ENCODE measurements around the gene BORCS5.
"Not testable (repeated sequence)": the region's sequence is repeated elsewhere in the genome, so short reads cannot be mapped to it uniquely, and the experiment has no call there.

Gene BORCS5

DNA sequence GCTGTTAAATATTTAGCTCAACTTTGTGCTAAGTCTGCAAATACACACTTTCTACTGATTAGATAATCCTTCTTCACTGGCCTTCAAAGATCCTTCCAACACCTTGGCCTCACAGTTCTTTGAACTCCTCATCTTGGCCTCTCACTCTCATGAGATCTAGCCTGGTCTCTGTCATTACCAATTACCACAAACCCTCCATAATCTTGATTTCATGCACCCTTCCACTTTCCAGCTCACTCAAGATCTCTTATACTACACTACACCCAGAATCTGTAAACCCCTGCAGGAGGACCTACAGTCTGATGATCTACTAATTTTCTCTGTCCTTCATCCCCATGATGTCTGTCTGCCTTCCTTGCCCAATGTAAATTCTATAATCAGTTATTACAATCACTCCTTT is 134.7 kb downstream of the BORCS5 start:
- DNase-seq, result no peak

DNA sequence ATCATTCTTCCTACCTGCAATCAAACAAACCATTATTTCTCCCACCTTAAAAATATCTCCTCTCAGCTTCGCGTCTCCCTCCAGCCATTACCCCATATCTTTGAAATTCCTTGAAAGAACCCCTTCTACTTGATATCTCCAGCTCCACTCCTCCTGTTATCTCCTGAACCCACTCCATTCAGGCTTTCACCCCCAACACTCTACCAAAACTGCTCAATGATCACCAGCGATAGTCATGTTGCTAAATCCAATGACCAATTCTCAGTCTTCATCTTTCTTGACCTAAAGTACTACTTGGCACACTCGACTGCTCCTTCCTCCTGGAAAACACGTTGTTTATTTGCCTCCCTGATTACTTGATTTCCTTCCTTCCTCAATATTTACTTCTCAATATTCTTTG is 135.7 kb downstream of the BORCS5 start:
- DNase-seq, result no peak

DNA sequence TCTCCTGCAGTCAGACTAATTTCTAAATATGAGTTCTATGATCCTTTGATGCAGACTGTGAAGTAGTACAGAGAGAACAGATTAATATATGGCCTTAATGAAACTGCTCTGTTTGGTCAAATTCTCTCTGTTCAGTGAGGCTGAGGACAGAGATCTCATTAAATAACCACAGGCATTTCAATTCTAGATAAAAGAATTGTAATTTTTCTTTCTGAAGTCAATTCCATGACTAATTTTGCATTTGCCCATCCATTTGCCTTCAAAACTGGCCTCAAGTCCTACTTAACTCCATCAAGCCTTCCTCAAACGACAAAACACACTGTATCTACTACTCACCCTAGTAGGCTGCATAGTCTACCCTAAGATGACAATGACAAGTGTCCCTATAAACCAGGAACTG is 138.7 kb downstream of the BORCS5 start:
- no peak for DNase-seq

DNA sequence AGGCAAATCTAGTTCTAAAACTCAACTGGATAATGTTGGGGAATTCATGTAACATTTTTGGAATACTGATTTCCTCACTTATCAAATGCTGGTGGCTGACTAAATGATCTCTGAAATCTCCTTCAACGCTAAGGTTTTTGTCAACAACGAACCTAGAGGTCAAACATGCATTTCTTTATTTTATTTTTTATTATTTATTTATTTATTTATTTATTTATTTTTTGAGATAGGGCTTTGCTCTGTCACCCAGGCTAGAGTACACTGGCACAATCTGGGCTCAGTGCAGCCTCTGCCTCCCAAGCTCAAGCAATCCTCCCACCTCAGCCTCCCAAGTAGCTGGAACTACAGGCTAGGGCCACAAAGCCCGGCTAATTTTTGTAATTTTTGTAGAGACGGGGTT is 141.3 kb downstream of the BORCS5 start:
- DNase-seq, result no peak

DNA sequence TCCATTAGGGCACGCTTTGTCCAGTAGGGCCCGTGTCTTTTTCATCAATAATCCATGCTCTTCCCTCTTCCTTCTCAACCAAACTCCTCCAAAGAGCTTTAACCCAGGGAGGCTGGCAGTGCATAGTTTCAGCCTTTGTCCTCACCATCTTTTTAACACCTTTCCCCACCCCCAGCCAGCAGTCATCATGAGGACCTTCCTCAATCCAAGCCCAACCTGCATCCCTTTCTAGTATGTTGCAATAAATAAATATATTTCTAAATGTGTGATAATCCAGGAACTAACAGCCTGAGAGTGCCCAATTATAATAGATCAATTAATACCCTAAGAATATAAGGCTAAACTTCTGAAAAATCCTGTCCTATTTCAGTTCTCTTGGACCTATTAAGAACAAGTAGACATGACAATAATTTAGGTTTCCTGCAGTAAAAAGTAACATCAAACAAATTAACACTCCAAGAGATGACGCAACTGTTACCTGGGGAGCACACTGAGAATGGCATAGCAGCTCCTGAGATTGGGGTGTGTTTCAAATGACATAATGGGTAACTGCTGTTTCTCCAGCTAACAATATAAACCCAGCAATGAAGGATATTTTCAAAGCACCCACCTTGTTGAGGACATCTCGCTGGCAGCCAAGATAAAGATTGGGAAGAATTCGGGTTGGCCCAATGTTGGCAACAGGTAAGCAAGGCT is 143.2 kb downstream of the BORCS5 start:
- DNase-seq, result no peak

DNA sequence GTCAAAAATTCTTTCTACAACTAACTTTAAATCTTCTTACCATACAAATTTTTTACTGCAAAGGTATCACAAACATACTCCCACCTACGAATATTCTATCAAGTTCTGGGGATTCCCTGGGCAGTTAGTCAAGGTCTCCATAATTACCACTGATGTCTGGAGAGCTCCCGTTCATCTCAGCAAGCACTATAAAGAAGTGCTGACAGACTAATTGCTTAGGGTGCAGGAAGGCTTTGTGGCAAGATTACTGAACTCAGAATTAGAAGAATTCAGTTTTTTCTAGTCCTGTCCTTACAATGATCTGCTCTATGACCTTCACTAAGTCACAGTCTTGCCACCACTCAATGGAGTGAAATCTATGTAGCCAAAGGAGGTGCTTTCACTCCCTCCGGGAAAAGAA is 144.2 kb downstream of the BORCS5 start:
- no peak for DNase-seq

DNA sequence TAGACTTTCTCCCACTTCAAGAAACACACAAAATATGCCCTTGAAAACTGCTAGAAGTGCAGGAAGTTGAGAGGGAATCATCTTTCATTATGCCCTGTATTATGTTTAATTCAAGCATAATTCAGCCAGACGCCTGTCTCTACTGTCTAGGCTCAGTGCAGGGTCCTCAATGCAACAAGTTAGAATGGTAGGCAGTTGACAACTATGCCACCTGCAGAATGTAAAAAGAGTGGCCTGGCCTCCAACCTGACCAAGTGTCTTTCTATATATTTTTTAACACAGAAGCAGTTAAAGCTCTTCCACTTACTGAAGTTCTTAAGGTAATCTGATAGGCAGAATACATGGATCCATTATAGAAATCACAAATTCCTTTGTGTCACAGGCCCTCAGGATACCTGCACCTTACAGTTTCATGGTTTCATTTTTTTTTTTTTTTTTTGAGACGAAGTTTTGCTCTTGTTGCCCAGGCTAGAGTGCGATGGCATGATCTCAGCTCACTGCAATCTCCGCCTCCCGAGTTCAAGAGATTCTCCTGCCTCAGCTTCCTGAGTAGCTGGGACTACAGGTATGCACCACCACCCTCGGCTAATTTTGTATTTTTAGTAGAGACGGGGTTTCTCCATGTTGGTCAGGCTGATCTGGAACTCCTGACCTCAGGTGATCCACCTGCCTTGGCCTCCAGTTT is 145.4 kb downstream of the BORCS5 start:
- not testable (repeated sequence) for DNase-seq

DNA sequence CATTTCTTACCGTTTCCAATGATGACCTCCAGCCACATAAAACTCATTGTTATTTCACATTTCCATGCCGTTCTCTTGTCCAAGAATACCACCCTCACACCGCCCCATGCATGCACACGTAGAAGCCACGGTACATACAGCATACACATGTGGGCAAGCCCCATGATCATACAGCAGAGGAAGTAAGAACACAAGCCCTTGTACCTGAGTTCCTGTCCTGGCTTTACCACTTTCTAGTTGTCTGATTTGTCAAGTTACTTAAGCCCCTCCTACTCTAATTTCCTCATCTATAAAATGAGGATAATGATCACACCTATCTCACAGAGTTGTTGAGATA is 145.9 kb downstream of the BORCS5 start:
- DNase-seq, result no peak

DNA sequence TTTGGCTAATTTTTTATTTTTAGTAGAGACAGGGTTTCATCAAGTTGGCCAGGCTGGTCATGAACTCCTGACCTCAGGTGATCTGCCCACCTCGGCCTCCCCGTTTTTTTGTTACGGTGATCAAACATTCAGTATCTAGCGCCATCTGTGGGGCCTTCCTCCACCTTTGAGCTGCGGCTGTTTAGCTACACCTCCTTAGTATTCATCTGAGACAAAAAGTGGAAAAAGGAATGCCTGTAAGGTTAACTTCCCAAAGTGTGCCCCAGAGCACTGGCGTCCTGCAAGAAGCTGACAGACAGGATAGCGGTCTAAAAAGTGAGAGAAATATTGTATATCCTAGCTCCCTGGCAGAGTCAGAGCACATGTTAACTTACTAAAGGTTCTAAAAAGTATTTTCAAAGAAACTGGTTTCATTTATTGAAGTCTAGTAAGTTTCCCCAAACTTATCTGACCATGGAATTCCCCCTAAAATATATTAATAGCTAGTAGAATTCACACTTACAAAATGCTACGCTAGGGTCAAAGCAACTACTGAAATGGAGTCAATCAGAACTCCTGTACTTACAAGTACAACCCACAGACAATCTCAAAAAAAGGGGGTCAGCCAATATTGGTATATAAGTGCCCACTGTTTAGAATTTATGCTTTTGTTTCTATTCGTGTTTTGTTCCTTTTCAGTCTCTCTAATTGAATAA is 146.7 kb downstream of the BORCS5 start:
- no peak for DNase-seq

DNA sequence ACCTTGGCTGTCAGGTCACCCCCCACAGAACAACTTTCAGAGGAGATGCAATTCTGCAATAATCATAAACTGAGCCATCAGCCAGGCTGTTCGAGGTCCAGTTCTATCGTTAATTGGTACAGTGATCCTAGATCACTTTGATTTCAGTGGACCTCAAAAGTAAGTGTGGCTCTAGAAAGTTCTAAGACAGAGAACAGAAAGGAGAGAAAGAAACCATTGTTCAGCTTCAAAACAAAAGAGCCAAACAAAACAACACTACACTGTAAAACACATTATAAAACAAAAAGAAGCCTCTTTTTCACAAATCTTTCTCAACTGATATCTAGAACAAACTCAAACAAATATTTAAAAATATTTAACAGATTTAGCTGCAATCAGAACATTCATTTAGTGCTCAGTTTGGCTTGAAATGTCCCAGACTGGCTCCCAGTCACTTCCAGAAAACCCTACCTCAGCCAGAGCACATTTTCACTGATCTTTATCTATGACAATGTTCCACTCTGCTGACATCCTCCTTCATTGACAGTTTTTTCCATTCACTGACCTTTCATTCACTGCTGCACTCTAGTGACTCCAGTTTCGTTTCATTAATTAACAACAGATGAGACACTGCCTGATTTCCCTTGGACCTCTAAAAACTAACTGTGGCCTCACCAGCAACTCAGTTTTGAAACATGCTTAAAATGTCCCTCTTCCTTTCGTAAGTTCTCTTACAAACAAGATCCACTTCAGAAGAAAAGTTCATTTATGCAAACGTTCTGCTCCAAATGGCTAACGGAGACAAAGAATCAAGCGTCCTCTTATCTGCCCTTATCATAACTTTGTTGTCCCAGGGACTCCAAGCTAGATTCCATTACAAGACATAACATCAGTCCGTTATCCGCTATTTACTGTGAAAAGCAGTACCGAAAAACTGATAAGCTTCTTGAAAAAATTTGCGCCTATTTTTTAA is 148.9 kb downstream of the BORCS5 start:
- DNase-seq, result no peak

DNA sequence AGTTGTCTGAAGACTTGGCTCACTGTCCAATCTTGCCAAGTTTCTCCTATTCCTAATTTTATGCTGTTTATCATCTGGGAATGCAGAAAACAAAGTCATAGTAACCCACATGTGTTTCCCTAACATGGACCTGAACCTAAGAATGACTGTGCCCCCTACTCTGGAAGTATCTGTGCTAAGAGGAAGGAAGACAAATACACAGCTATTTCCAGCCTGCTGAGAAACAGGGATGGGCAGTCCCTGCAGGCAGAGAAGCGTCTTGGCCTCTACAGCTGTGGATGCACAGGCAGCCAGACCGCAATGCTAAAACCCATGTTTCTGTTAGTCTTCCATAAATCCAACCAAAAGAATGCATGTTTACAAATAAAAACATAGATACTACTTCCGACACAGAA is 149.6 kb downstream of the BORCS5 start:
- no peak for DNase-seq

DNA sequence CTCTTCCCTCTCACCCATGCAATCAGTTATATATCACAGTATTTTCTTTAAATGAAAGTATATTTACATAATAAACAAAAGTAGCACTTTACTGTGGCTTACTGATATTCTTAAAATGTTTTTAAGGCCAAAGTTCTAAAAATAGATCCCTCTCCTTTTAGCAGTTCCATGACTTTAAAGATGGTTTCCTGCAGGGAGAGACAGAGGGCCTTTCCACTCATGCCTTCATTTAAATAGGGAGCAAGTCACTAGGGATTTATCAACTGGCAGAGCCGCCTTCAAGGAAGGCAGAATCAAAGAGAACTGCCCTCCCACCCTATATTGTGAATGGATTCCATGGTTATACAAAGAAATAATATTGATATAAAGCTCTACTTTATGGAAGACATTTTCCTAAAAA is 150.2 kb downstream of the BORCS5 start:
- DNase-seq, result no peak

DNA sequence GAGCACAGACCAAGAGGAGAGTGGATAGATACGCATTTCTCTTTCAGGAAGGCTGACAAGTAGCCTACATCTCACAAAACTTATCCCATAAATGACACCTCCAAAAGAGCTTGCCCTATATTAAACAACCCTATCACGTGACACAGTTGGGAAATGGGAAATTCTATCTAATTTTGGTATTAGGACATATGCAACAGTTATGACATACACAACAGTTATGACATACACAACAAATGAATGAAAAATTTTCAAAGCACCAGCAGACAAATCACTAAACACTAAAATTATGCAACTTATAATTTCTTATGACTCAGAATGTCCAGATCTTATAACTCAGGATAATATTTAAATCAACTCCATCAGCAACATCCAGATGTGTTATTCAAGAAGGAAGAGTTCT is 151.7 kb downstream of the BORCS5 start:
- DNase-seq, result no peak

DNA sequence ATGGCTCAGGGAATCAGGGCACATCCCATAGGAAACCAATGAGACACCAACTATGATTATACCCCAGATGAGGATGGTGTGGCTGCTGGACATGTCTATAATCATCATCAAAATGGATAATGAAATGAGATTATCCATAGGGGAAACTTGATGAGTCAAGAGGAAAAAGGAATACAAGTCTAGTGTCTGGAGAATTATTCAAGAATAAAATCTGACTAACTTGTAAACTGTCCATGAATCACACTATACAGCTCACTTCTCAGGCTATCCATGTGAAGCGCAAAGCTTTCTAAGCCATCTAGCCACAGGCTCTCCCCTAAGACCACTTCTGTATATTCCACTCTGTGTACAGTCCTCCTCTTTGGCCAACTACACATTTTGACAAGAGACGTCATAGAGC is 153.3 kb downstream of the BORCS5 start:
- no peak for DNase-seq

DNA sequence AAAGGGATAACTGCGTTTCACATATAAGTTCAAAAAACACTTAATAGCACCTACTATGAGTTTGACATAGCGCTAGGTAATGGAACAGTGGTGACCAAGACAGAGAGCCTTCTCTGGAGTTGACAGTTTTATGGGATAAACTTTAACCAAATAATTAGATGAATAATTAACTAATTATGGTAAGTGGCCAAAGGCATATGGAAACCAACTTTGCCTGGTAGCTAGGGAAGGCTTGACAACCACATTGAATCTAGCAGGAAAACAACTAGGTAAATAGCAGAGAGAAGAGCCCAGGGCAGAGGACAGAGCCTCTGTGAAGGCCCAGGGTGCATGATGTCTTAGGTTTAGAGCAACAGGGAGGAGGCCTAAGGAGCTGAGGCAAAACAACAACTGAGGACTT is 153.7 kb downstream of the BORCS5 start:
- DNase-seq, result no peak

DNA sequence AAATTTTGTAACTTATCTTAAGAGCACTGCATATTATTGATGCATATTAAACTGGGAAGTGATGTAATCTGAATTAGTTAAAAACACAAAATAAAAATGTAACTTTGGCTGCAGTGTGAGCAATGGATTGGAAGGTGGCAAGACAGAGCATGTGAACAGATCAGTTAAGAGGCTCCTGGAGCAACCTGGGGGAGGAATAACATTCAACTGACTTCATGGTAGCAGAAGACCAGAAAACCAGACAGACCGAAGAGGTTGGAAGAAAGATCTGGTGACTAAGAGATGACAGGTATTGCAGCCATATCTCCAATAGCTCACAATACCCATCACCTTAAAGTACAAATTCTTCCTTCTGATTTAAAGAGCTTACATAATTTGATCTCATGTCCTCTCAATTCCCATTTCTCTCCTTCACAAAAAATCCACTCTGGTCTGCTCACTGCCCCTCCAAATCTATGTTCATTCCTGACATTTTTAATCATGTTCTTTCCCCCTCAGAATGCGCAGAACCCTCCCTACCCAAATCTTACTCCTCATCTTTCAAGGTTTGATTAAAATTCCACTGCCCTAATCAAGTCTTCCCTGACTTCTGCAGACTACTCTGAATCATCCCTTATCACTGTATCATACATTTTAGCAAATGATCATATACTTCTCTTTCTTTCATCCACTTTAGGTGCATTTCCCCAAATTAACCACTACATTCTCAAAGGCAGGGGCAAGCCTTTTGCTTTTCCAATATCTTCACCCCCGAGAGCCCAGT is 154.3 kb downstream of the BORCS5 start:
- no peak for DNase-seq

DNA sequence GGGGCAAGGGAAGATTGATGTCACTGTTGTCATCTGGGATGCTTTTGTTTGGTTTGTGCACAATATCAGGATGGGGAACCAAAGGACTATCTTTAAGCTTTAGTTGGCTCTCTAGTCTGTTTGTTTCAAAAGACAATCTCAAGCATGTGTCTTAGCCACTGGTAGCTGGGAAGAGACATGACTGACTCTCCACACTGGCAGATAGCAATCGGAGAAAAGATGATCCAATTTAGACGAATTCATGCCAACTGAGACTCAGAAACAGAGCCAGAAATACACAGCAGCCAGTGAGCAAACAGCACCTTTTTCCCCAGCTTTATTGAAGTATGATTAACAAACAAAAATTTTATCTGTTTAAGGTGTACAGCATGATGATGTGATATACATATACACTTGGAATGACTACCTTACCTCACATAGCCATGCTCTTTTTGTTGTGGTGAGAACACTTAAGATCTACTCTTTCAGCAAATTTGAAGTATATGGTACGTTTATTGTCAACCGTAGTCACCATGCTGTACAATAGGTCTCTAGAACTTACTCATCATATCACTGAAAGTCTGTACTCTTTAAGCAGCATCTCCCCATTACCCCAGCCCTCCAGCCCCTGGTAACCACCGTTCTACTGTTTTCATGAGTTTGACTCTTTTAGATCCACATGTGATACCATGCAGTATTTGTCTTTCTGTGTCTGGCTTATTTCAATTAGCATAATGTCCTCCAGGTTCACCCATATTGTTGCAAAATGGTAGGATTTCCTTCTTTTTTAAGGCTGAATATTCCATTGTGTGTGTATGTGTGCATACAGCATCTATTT is 155.2 kb downstream of the BORCS5 start:
- DNase-seq, result no peak

DNA sequence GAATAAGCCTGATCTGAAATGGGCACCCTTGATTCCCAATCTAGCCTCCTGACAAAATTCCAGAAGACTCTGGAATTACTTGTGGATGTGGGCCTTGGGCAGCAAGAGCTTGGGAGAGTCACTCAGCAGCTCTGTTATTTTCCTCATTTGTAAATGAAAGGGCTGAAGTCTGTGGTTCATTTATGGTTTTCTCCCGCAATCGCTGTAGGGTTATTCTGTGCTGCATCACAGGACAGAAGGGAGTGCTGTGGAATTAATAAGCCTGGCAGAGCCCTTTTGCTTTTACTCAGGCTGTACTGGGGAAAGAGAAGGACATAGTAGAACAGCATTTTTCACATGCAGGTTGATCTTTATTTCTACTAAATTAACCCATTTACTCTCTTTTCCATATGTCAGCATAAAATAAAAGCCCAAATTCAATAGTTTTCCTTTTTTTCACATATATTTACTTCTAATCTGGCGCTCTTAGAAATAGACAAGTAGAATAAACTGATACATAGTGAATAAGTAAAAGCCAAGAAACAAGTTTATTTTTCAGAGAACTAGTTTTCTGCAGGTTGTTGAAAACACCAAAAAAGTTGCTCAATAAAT is 156.6 kb downstream of the BORCS5 start:
- no peak for DNase-seq

DNA sequence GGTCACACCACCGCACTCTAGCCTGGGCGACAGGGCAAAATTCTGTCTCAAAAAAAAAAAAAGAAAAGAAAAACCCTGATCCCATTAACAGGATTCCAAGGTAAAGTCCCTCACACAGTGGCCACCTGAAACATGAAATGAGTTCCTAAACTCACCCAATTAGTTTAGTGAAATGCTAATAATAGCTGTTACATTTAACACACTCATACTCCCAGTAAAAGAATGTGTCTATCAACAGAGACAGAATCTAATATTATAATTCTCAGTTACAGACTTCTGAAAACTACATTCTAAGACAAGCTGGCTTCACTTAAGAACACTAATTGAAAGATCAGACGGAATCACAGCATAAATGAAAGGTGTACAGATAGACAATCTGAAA is 161.6 kb downstream of the BORCS5 start:
- DNase-seq, result no peak

DNA sequence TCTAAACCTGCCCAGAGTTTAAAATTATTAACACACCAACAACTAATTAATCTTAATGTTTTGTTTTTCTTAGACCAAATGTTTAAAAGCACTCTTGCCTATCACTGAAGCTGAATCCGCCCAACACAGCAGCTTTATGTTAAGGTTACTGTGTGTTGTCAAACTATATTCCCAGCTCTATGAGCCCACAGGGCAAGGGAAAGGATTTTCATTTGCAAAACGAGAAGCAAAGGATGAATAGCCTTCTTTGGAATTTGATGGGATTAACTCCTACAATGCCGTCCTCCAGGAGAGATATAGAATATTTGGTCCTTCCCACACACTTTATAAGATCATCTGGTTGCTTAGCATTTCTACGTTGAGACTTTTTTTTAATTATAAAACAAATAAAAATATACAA is 162.0 kb downstream of the BORCS5 start:
- no peak for DNase-seq
